HS-27A (cell line): ENCODE results near the gene ACTBL2.
"Not testable (repeated sequence)": the region's sequence is repeated elsewhere in the genome, so short reads cannot be mapped to it uniquely, and the experiment has no call there.

Experiments used
- DNase-seq: peaks from one replicate; pipeline ENCODE4 v3.0.0-alpha.2; 2012; ENCODE audit warnings: low read depth, missing footprints

The ACTBL2 gene

GRCh38 chr5:57482671-57483106 is at the start of gene ACTBL2:
TSS of gene ACTBL2 (minus strand) at chr5:57482811. CDS start at chr5:57482707, 104 bp downstream.
- no peak for DNase-seq

GRCh38 chr5:57531333-57531732 is 48.7 kb upstream of the ACTBL2 start:
- DNase-seq = no peak

- no peak for DNase-seq
Measured at GRCh38 chr5:57529864-57530263, 47.3 kb upstream of the ACTBL2 start.

GRCh38 chr5:57527870-57528269 is 45.3 kb upstream of the ACTBL2 start:
- DNase-seq = no peak

- no peak for DNase-seq
Measured at GRCh38 chr5:57524348-57525060, 41.9 kb upstream of the ACTBL2 start.

GRCh38 chr5:57522477-57522876 is 39.9 kb upstream of the ACTBL2 start:
- DNase-seq = not testable (repeated sequence)

- DNase-seq = not testable (repeated sequence)
Measured at GRCh38 chr5:57518415-57518814, 35.8 kb upstream of the ACTBL2 start.

- DNase-seq = no peak
Measured at GRCh38 chr5:57517250-57517649, 34.6 kb upstream of the ACTBL2 start.

GRCh38 chr5:57513785-57514184 is 31.2 kb upstream of the ACTBL2 start:
- no peak for DNase-seq

- no peak for DNase-seq
Measured at GRCh38 chr5:57511321-57511720, 28.7 kb upstream of the ACTBL2 start.

GRCh38 chr5:57509501-57510260 is 27.1 kb upstream of the ACTBL2 start:
- no peak for DNase-seq

- no peak for DNase-seq
Measured at GRCh38 chr5:57508211-57508610, 25.6 kb upstream of the ACTBL2 start.

GRCh38 chr5:57505272-57506200 is 22.9 kb upstream of the ACTBL2 start:
- no peak for DNase-seq

GRCh38 chr5:57504357-57504756 is 21.7 kb upstream of the ACTBL2 start:
- no peak for DNase-seq

GRCh38 chr5:57503433-57503832 is 20.8 kb upstream of the ACTBL2 start:
- DNase-seq = no peak

GRCh38 chr5:57501414-57502201 is 19.0 kb upstream of the ACTBL2 start:
- DNase-seq = no peak

- DNase-seq = no peak
Measured at GRCh38 chr5:57499262-57500050, 16.8 kb upstream of the ACTBL2 start.

GRCh38 chr5:57497733-57498132 is 15.1 kb upstream of the ACTBL2 start:
- no peak for DNase-seq

- no peak for DNase-seq
Measured at GRCh38 chr5:57495285-57496086, 12.9 kb upstream of the ACTBL2 start.
